GM10266 (cell line): ENCODE measurements around the gene PNLIPRP3.

Experiments
- DNase-seq: peaks from one replicate; pipeline ENCODE4 v3.0.0; 2012; ENCODE audit errors: extremely low spot score
- TF ChIP-seq, protein P1 (sequence below): IDR thresholded peaks from 2 replicates; pipeline ENCODE4 v1.5.1; 2012; ENCODE audit warnings: mild to moderate bottlenecking, low read depth; ENCODE audit not compliant: control insufficient read depth, insufficient read depth; ENCODE audit errors: missing control alignments

Gene PNLIPRP3

DNA sequence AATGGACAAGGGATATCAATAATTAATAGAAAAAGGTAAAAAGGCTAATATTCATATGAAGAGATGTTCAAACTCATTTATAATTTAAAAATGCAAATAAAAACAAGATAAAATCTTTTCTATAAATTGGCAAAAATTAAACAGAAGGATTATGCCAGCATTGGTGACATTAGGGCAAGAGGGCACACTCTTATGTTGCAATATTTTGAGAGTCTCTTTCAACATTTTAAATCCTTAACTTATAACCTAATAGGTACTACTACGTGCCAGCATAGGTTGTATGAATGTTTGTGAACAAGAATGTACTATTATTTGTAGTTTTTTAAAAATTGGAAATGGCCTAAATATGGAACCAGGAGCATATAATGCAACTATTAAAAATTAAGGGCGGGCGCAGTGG lies 24.8 kb upstream of the PNLIPRP3 start:
- TF ChIP-seq, protein P1, sequence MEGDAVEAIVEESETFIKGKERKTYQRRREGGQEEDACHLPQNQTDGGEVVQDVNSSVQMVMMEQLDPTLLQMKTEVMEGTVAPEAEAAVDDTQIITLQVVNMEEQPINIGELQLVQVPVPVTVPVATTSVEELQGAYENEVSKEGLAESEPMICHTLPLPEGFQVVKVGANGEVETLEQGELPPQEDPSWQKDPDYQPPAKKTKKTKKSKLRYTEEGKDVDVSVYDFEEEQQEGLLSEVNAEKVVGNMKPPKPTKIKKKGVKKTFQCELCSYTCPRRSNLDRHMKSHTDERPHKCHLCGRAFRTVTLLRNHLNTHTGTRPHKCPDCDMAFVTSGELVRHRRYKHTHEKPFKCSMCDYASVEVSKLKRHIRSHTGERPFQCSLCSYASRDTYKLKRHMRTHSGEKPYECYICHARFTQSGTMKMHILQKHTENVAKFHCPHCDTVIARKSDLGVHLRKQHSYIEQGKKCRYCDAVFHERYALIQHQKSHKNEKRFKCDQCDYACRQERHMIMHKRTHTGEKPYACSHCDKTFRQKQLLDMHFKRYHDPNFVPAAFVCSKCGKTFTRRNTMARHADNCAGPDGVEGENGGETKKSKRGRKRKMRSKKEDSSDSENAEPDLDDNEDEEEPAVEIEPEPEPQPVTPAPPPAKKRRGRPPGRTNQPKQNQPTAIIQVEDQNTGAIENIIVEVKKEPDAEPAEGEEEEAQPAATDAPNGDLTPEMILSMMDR, result no peak
- no peak for DNase-seq

DNA sequence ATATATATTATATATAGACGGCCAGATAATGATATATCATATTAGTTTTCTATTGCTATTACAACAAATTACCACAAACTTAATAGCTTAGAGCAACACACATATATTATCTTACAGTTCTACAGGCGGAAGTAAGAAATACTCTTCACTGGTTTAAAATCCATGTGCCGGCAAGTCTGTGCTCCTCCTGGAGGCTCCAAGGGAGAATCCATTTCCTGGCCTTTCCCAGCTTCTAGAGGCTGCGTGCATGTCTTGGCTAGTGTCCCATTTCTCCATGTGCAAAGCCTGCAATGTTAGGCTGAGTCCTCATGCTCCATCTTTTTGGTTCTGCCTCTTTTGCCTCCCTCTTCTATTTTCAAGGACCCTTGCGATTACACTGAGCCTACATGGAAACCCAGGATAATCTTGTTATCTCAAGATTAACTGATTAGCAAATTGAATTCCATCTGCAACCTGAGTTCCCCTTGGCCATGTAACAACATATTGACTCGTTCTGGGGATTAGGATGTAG lies 23.9 kb upstream of the PNLIPRP3 start:
- TF ChIP-seq, protein P1, result no peak
- DNase-seq, result no peak

- TF ChIP-seq, protein P1, result no peak
- no peak for DNase-seq
Measured at GRCh38 chr10:116408719-116409118, 18.9 kb upstream of the PNLIPRP3 start.

- TF ChIP-seq, protein P1, result no peak
- no peak for DNase-seq
Measured at GRCh38 chr10:116410351-116410750, 17.3 kb upstream of the PNLIPRP3 start.

DNA sequence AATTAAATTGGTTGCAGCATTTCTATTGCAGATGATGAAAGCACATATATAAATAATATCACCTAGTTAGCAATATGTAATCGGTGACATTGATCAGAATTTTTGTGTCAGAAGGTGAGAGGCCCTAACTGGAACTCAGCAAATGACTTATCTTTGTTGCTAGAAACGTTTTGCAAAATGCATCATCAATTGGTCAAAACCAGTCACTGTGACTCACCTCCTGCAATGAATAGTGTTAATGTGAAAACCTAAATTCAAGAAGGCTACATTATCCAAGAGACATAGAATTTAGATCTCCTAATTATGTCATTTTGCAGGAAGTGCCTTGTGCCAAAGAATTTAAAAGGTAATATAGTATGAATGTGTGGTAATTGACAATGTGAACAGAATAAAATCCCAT lies 9.8 kb upstream of the PNLIPRP3 start:
- DNase-seq, result no peak
- TF ChIP-seq, protein P1, result no peak

GRCh38 chr10:116418389-116418788 lies 9.3 kb upstream of the PNLIPRP3 start:
- DNase-seq, result no peak

DNA sequence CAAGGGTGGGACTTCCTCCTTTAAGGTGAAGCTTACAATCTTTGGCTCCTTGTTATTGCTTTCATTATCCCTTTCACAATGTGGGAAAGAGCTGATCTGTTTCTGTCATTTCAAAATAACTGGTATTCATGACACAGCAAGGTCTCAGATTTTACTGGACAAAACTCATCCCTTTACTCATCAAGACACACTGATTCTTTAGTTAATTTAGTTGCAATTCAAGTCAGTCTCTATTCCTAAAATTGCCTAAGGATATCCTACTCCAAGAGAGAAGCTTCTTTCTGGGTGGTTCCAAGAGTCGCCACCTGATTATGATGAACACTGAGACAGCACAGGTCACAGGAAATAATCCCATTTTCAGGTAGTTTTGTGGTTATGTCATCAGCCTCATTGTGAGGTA lies 5.8 kb upstream of the PNLIPRP3 start:
- TF ChIP-seq, protein P1, result no peak
- DNase-seq, result no peak

More at GRCh38 chr10:116418389-116418788, 9.3 kb upstream of the PNLIPRP3 start:
- TF ChIP-seq, protein P1, result no peak
